Stimulated activated CD4-positive, alpha-beta T cell treated with anti-CD3 and anti-CD28 coated beads, Interleukin-12 subunit alpha, Interleukin-12 subunit beta, amount 100 ng/mL, for 24 hours (primary cell): ENCODE data around the gene ZNRF4.

Source experiments
- DNase-seq, 2 experiments: peaks; one replicate each; pipeline ENCODE4 v3.0.0-alpha.2; 2020; ENCODE audit warnings: low read depth in 2 of 2

The ZNRF4 gene

DNA sequence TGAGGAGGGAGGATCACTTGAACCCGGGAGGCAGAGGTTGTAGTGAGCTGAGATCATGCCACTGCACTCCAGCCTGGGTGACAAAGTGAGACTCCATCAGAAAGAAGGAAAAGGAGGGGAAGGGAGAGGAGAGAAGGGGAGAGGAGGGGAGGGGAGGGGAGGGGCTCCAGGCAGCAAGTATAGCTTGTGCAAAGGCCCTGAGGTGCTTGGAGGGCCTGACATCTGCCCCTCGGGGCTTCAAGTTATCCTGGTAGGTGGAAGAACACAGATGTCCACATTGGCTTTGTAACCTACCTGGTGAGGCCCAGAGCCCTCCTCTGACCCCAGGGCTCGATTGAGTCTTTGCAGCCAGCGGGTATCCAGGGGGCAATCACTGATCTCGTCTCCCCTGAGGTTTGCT lies 11.5 kb upstream of the ZNRF4 start:
- DNase-seq, result no peak

GRCh38 chr19:5444431-5444830 lies 10.8 kb upstream of the ZNRF4 start:
- no peak for DNase-seq

DNA sequence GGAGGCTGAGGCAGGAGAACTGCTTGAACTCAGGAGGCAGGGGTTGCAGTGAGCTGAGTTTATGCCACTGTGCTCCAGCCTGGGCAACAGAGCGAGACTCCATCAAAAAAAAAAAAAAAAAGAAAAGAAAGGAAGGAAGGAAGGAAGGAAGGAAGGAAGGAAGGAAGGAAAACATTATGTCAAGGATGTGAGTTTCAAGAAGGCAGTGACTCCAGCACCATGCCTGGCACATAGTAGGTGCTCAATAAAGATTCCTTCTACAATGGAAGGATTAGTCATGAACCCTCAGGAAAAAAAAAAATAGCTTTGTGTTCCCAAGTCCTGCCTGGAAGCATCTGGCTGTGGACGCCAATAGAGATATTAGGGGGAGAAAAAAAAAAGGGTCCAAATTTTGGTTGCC lies 10.1 kb upstream of the ZNRF4 start:
- no peak for DNase-seq

GRCh38 chr19:5445561-5446055 lies 9.6 kb upstream of the ZNRF4 start:
- DNase-seq, result no peak

DNA sequence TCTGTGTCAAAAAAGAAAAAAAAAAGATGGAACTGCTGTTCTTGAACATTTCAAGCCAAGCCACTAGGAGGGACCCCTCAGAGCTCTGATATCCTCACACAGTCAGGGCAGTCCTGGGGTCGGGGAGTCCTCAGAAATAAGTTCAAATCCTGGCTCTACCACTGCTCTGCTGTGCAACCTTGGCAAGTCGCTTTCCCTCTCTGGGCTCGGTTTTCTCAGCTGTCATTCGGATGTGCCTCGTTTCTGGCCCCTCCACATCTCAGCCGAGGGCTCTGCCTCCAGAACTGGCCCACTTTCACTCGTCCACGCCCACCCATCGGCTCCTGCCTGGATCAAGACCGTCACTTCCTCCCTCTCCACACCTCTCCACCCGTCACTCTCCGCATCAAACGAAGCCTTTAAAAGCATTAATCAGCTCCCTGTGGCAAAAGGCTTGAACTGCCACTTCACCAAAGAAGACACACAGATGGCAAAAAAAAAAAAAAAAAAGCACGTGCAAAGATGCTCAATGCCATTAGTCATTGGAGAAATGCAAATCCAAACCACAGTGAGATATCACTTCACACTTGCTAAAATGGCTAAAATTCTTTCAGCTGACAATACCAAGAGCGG lies 7.4 kb upstream of the ZNRF4 start:
- DNase-seq, result no peak

GRCh38 chr19:5448374-5448773 lies 6.8 kb upstream of the ZNRF4 start:
- DNase-seq, result no peak

GRCh38 chr19:5450482-5451126 lies 4.6 kb upstream of the ZNRF4 start:
- DNase-seq, result no peak

- no peak for DNase-seq
Observed at GRCh38 chr19:5451494-5451893, 3.7 kb upstream of the ZNRF4 start.

- no peak for DNase-seq
Observed at GRCh38 chr19:5452594-5453565, 2.3 kb upstream of the ZNRF4 start.

DNA sequence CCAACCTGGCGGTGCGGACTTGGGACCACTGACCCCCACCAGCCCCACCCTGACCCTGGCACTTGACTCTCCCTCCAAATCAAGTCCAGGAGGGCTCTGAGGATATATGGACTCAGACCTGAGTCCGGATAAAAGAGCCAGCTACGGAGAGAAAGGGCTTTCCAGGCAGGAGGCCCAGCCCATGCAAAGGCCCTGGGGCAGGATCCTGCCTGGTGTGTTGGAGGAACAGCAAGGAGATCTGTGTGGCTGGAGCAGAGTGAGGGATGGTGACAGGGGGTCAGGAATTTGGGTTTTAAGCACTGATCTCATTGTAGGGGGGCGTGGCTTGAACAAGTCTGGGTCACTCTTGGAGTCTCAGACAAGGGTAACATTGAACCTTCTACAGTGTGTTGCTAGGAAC lies 474 bp upstream of the ZNRF4 start:
- DNase-seq, result no peak

DNA sequence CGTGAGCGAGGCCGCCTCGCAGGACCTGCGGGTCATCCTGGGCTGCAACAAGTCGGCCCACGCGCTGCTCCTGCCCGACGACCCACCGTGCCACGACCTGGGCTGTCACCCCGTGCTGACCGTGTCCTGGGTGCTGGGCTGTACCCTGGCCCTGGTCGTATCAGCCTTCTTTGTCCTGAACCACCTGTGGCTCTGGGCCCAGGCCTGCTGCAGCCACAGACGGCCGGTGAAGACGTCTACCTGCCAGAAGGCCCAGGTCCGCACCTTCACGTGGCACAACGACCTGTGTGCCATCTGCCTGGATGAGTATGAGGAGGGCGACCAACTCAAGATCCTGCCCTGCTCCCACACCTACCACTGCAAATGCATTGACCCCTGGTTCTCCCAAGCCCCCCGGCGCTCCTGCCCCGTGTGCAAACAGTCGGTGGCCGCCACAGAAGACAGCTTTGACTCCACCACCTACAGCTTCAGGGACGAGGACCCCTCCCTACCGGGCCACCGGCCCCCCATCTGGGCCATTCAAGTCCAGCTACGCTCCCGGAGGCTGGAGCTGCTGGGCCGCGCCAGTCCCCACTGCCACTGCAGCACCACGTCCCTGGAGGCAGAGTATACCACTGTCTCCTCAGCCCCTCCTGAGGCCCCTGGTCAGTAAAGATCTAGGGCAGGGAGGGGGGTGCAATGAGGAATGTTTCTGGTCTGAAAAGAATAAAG lies 1.1 kb downstream of the ZNRF4 start:
- no peak for DNase-seq

- no peak for DNase-seq
Observed at GRCh38 chr19:5456841-5457200, 1.6 kb downstream of the ZNRF4 start.

DNA sequence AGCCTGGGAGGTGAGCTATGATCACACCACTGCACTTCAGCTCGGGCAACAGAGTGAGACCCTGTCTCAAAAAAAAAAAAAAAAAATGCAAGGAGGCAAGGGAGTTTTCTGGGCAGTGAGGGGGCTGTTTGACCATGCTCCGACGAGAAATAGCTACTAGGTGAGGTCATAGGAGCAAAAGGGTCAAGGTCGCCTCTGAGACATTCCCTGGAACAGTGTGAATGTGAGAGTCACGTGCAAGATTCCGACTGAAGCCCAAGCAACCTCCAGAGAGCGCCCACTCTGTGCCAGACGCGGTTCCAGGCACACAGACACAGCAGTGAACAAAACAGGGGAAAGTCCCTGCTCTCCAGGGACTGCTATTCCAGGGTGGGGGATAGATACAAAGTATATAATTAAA lies 2.5 kb downstream of the ZNRF4 start:
- DNase-seq, result no peak

DNA sequence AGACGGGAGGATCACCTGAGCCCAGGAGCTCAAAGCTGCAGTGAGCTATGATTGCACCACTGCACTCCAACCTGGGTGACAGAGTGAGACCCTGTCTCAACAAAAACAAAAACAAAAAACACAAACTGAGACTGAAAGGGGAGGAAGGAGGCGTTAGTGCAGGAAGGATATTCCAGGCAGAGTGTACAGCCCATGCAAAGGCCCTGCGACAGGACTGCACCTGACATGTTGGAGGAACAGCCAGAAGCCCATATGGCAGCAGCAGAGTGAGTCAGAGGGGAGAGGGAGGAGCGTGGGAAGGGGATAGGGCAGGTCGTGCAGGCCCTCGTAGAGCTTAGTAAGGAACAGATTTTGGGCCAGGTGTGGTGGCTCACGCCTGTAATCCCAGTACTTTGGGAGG lies 3.2 kb downstream of the ZNRF4 start:
- no peak for DNase-seq

GRCh38 chr19:5459360-5459759 lies 4.1 kb downstream of the ZNRF4 start:
- no peak for DNase-seq

GRCh38 chr19:5460748-5461147 lies 5.5 kb downstream of the ZNRF4 start:
- no peak for DNase-seq

DNA sequence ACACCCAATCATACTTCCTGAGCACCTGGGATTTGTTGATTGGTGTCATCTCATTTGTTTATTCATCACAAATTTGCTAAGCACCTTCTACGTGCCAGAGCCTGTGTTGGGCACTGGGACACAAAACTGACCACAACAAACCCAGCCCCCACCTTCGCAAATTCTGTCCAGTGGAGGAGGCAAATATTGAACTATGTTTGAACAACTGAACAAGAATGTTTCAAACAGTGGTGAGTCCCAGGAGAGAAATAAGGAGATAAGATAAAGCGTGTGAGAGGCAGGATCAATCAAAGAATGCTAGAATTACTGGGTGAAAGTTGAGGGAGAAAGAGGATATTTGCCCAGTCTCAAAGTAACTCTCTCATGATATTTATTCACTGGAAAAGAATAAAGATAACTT lies 8.7 kb downstream of the ZNRF4 start:
- DNase-seq, result no peak

DNA sequence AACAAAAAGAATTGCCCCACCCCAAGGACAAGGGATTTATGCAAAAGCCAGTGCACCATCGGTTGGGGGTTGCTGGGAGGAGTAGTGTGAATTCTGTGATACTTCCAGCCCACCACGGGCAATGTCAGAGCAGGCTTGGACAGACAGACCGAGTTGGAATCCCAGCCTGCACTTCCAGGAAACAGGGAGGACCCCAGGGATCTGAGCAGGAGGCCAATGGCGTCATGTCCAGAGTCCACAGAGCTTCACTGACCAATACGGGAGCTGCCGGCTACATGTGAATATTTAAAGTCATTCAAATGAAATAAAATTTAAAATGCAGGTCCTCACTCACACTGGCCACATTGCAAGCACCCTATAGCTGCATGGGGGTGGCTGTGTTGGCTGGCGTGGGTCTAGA lies 10.9 kb downstream of the ZNRF4 start:
- no peak for DNase-seq

DNA sequence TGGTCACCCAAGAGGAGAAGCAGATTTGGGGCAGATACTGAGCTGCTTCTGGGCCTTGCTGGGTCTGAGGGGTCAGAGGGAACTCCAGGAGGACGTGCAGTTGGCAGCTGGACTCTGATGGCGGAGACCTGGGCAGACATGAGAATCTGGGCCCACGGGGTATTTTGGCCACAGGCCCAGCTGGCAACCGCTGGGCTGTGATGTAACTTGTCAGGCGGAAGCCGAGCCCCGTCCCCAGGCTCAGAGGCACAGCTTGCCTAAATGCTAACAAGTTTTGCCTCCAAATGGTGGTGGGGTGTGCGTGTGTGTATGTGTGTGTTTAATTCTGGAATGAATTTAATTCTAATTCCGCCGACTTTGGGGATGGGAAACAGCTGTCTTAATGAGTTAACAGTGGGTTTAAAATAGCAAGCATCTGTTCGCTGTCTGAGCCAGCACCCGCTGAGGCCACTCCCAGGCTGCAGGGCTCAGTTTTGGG lies 11.6 kb downstream of the ZNRF4 start:
- no peak for DNase-seq

- DNase-seq, result no peak
Observed at GRCh38 chr19:5470264-5470671, 15.1 kb downstream of the ZNRF4 start.

DNA sequence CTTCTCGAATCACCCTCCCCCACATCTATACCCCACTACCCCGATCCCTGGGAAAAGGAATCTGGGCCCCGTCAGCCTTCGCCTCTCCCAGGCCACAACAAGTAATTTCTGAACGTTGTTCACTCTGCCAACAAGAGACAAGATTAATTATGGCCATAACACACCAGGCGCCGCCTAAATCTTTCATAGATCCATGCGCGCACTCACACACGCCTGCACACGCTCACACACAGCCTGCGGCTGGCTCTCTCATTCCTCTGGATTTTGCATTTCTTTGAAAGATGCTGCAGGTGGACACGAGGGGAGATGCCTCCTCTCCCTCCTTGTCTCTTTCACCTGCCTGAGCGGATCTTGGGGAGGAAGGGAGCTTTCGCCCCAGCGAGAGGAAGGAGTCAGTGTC lies 17.1 kb downstream of the ZNRF4 start:
- no peak for DNase-seq

DNA sequence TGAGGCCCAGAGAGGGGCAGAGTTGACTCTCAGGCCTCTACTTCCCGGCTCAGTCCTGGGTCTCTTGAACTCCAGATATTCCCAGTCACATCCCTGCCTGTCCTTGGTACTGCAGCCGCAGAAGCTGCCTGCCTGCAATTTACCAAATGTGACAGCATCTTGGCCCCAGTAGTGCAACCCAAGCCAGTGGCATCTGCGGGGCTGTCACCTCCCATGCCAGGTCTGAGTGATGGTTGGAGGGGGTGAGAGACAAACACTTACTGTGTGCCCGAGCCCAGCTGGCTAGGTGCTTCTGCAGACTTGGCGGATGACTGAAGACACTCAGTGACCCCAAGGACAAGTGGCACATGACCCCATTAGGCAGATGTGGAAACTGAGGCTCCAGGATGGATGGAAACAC lies 18.4 kb downstream of the ZNRF4 start:
- no peak for DNase-seq
